Kidney epithelial cell (primary cell): Measurements from ENCODE around the gene PLXNA2. TPM values are rescaled to one million over a fixed set of nuclear protein-coding genes. Genes with fewer than 3 reads are reported as not detected.
A peak's percentile ranks its signal among the peaks of the same experiment; 100 is the strongest.

ENCODE experiments used
- DNase-seq: peaks from one replicate; pipeline ENCODE4 v3.0.0-alpha.2; 2010; ENCODE audit warnings: low read depth
- H3K27me3 ChIP-seq: 2 replicates; pipeline ENCODE4 v1.6.0; 2011; ENCODE audit warnings: low read length; ENCODE audit not compliant: control insufficient read depth, insufficient read depth
- H3K36me3 ChIP-seq: 2 replicates; pipeline ENCODE4 v1.5.1; 2011; ENCODE audit warnings: low read length; ENCODE audit not compliant: control insufficient read depth, insufficient read depth
- H3K4me3 ChIP-seq: 2 replicates; pipeline ENCODE4 v1.5.1; 2011; ENCODE audit warnings: low read depth, mild to moderate bottlenecking, control low read depth, low read length
- CTCF ChIP-seq: IDR thresholded peaks from 2 replicates; pipeline ENCODE4 v1.5.1; 2011; ENCODE audit warnings: mild to moderate bottlenecking, moderate library complexity, low read length, control low read depth, inconsistent platforms; ENCODE audit not compliant: insufficient read depth, poor library complexity, severe bottlenecking
- total RNA-seq: library from RNA; depleted of rRNA; stranded (reverse); fragments of >200 nt; gene quantifications from 2 replicates; pipeline ENCODE4 v1.2.3, GENCODE V29; 2015

PLXNA2 gene
- total RNA-seq, 1 donor from 2014 or later = 6.9 TPM

- H3K36me3 ChIP-seq = no peaks in the 10 kb centered on the region
- no peak overlapping the region for H3K4me3 ChIP-seq
- no peak for DNase-seq
- no peaks in the 10 kb centered on the region for H3K27me3 ChIP-seq
- peak; percentile 48 for TF ChIP-seq CTCF
Measured at GRCh38 chr1:208036106-208036808, 207.9 kb downstream of the PLXNA2 start.

DNA sequence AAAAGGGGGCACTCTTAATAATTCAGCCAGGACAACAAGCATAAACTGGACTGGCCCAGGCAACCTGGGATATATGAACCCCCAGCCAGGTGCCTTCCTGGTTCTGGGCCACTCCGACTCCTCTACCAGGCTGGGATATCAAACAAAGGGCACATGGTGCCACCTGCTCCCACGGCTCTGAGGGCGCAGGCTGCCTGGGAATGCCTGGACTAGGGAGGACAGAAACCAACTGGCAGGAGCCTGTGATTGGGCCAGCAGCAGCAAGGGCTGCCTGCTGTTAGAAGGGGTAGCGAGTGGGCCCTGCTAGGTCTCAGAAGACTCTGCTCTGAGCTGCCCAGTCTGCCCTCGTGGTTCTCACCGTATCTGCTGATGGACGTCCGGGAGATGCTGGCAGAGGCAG is 210.0 kb downstream of the PLXNA2 start:
- H3K27me3 ChIP-seq = no peaks in the 10 kb centered on the region
- no peak for DNase-seq
- H3K36me3 ChIP-seq = no peaks in the 10 kb centered on the region
- no peak overlapping the region for H3K4me3 ChIP-seq
- TF ChIP-seq CTCF = no peak

- no peaks in the 10 kb centered on the region for H3K36me3 ChIP-seq
- H3K4me3 ChIP-seq = no peak overlapping the region
- DNase-seq = no peak
- no peak for TF ChIP-seq CTCF
- H3K27me3 ChIP-seq = no peaks in the 10 kb centered on the region
Measured at GRCh38 chr1:208033236-208033635, 210.9 kb downstream of the PLXNA2 start.

GRCh38 chr1:208031932-208032320 is 212.3 kb downstream of the PLXNA2 start:
- no peak for TF ChIP-seq CTCF
- DNase-seq = no peak
- Histone ChIP-seq H3K36me3 (peaks cover 1% of the 10 kb centered on the region), H3K27me3 (no peaks in the 10 kb centered on the region), H3K4me3 (no peak overlapping the region)

DNA sequence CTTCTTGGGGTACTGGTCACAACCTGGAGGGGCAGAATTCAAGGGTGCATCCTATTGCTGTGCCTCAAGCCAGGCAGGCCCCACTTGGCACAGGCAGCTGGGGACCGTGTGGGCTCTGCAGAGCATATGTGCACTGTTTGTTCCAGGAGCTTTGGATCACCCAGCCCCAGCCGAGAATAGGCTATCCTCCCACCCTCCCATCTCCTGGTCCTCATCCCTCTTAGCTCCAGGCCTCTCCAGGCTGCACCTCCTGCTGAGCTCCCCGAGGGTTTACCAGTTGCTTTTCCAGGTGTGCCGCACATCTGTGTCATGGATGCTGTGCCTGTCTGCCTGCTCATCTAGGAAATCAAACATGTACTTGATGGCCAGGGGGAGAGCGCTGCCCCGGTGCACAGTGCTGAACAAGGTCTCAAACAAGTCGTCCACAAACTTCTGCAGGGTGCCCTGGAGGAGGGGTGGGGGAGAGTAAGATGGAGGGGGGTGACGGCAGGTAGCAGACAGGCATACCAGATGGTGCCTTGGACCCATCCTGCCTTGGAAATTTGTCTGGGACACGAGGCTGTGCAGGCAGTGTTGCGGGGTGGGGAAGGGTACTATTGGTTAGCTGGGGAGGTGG is 212.8 kb downstream of the PLXNA2 start:
- Histone ChIP-seq H3K27me3 (no peaks in the 10 kb centered on the region), H3K4me3 (no peak overlapping the region), H3K36me3 (peaks cover 1% of the 10 kb centered on the region)
- DNase-seq = no peak
- no peak for TF ChIP-seq CTCF
